ENCODE measurements around the gene WAC.
A peak's percentile ranks its signal among the peaks of the same experiment; 100 is the strongest.
"Not testable (repeated sequence)": the region's sequence is repeated elsewhere in the genome, so short reads cannot be mapped to it uniquely, and the experiment has no call there.

The WAC gene, protein sequence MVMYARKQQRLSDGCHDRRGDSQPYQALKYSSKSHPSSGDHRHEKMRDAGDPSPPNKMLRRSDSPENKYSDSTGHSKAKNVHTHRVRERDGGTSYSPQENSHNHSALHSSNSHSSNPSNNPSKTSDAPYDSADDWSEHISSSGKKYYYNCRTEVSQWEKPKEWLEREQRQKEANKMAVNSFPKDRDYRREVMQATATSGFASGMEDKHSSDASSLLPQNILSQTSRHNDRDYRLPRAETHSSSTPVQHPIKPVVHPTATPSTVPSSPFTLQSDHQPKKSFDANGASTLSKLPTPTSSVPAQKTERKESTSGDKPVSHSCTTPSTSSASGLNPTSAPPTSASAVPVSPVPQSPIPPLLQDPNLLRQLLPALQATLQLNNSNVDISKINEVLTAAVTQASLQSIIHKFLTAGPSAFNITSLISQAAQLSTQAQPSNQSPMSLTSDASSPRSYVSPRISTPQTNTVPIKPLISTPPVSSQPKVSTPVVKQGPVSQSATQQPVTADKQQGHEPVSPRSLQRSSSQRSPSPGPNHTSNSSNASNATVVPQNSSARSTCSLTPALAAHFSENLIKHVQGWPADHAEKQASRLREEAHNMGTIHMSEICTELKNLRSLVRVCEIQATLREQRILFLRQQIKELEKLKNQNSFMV

DNA sequence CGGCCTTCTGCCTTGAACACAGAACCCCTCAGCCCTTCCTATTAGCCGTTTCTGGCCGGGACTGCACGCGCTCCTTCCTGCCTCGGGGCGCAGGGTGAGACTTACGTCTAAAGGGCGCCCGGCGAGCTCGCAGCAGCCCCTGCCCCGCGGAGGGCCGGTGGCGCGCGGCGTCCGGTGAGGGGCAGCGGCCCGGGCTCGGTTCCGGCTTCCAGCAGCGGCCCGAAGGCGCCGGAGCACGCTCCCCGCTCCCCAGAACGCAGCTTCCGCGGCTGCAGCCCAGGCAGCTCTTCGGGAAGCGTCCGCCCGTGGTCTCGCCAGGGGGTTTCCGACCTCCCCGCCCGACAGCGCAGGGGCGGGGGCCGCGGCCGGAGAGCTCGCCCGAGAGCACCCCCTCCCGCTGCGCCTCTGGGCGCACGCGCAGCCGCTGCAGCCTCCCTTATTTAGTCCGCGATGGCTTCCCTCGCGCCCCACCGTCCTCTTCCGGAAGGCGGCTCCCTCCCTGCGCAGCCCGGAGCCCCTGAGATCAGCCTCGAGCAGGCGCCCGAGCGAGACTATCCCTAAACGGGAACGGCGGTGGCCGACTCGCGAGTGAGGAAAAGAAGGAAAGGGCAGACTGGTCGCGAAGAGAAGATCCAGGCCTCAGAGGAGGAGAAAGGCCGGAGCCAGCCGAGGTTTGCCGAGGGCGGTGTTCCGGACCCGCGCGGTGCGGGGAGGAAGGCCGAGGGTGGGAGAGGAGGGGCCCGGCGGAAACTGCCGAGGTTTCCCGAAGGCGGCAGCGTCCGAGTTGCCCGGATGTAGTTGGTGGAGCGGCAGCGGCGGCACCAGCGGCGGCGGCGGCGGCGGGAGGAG is at the start of gene WAC:
Gene WAC, plus strand, starts transcription at position 782 of the 849 bp plus-strand sequence. CDS start 462 bp downstream, outside the sequence.
- Mint-ChIP-seq H3K9me3 (no peaks in the 10 kb centered on the region), H3K36me3 (ENCODE audit: low read depth) (peaks cover 83% of the 10 kb centered on the region), H3K4me3 (peak within 1 kb of the TSS; percentile 99), H3K27me3 (no peaks in the 10 kb centered on the region), H3K27ac (peak within 1 kb of the TSS; percentile 100), H3K4me1 (ENCODE audit: low read depth) (peaks cover 51% of the 10 kb centered on the region)
- intact Hi-C loops (cut with micrococcal nuclease) = loop anchor here (1.0 to 2.0 kb wide), 2 partner anchors 40 to 100 kb away; no protein-coding TSS in a partner anchor

DNA sequence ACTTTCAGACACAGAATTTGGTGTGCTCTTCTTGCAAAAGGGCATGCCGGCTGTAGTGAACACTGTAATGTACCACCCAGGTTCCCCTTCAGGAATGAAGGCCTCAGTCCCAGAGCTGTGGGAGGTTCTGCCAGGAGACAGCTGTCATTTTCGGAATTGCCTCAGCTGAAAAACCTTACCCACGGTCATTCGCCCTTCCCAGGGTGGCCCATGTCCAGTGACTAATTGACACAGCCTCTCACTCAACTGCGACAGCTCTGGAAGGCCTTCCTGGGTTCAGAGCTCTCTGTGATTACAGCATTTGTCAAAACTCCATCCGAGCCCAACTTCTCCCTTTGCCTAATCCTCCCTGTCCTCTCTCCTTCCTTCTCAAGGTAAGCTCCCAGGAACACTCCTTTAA is 43.7 kb upstream of the WAC start:
- Mint-ChIP-seq H3K4me1 (ENCODE audit: low read depth) (peaks cover 63% of the 10 kb centered on the region), H3K27me3 (no peaks in the 10 kb centered on the region), H3K27ac (peak overlapping the region; percentile 27), H3K9me3 (peaks cover 10% of the 10 kb centered on the region), H3K36me3 (ENCODE audit: low read depth) (peaks cover 4% of the 10 kb centered on the region), H3K4me3 (no peak overlapping the region)
- intact Hi-C loops (cut with micrococcal nuclease) = no loop called here

DNA sequence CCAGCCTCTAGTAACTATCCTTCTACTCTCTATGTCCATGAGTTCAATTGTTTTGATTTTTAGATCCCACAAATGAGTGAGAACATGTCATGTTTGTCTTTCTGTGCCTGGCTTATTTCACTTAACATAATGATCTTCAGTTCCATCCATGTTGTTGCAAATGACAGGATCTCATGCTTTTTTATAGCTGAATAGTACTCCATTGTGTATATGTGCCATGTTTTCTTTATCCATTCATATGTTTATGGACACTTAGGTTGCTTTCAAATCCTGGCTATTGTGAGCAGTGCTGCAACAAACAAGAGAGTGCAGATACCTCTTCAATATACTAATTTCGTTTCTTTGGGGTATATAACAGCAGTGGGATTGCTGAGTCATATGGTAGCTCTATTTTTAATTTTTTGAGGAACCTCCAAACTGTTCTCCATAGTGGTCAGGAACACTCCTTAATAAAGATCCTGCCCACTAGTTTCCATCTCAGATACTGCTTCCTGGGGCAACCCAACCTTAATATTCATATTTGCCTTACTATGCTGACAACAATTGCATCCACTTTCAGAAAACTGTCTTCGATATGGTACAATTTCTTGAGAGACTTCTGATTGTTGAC is 42.6 kb upstream of the WAC start:
- Mint-ChIP-seq H3K27ac (peak overlapping the region; percentile 98), H3K9me3 (peaks cover 19% of the 10 kb centered on the region), H3K4me1 (ENCODE audit: low read depth) (peaks cover 67% of the 10 kb centered on the region), H3K36me3 (ENCODE audit: low read depth) (peaks cover 10% of the 10 kb centered on the region)
- not testable (repeated sequence) for H3K4me3 Mint-ChIP-seq, H3K27me3 Mint-ChIP-seq
- intact Hi-C loops (cut with micrococcal nuclease) = loop anchor here (5.0 kb wide), 2 partner anchors 58 to 88 kb away; no protein-coding TSS in a partner anchor

DNA sequence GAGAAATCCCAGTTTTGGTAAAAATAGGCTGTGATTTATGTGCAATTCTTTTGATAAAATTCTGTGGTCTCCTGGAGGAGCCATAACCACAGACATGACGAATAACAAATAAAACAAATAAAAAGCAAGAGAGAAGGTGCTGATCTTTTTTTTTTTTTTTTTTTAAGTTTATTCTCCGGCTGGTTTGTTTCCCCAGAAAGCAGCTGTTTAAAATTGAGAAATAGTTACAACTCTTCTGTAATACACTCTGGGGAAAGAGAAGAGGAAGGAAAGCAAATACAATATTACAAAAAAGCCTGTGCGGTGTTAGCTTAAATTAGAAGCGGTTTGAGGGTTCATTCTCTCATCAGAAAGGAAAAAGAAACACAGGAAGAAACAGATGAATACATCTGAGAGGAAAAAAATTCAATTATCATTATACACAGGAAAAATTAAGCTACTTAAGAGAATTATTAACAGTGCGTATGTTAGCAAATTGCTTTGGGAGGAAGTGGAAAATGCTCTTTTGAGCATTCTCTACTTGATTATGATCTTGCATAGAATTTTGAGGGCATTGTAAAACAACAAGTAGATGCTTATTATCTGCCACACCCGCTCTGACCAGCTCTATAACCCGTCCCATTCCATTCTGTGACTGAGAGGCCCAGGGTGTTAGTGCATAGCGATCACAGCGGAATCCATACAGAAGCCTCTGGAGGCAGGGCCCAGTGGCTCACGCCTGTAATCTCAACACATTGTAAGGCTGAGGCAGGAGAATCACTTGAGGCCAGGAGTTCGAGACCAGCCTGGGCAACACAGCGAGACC is 40.6 kb upstream of the WAC start:
- Mint-ChIP-seq H3K36me3 (ENCODE audit: low read depth) (peaks cover 10% of the 10 kb centered on the region), H3K27ac (peak overlapping the region; percentile 98), H3K4me1 (ENCODE audit: low read depth) (peaks cover 79% of the 10 kb centered on the region), H3K9me3 (peaks cover 15% of the 10 kb centered on the region), H3K27me3 (no peaks in the 10 kb centered on the region), H3K4me3 (peak overlapping the region; percentile 66)
- intact Hi-C loops (cut with micrococcal nuclease) = loop anchor here (1.0 to 5.0 kb wide), 3 partner anchors 40 to 90 kb away; no protein-coding TSS in a partner anchor

DNA sequence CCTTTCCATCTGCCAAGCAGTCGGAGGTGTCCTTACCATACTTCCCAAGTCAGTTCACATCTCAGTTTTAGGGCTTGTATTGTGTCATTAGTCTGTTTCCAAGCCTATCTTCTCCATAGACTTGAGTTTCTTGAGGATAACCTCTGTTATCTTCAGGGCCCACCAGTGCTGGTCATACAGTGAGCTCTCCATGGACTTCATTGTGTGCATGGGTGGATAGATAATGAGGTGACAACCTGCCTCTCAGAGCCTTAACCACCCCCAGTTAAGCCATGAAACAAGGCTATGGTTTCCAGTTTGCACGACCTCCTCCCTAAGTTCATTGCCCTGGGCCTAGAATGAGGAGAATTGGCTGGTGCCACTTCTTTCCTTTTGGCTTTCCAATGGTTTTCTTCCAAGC is 38.5 kb upstream of the WAC start:
- peak overlapping the region; percentile 98 for H3K27ac Mint-ChIP-seq
- no peak overlapping the region for H3K4me3 Mint-ChIP-seq
- no peaks in the 10 kb centered on the region for H3K27me3 Mint-ChIP-seq
- peaks cover 9% of the 10 kb centered on the region for H3K9me3 Mint-ChIP-seq
- H3K4me1 Mint-ChIP-seq (ENCODE audit: low read depth) = peaks cover 63% of the 10 kb centered on the region
- peaks cover 10% of the 10 kb centered on the region for H3K36me3 Mint-ChIP-seq (ENCODE audit: low read depth)
- intact Hi-C loops (cut with micrococcal nuclease) = loop anchor here (5.0 kb wide), 2 partner anchors 62 to 92 kb away; no protein-coding TSS in a partner anchor

DNA sequence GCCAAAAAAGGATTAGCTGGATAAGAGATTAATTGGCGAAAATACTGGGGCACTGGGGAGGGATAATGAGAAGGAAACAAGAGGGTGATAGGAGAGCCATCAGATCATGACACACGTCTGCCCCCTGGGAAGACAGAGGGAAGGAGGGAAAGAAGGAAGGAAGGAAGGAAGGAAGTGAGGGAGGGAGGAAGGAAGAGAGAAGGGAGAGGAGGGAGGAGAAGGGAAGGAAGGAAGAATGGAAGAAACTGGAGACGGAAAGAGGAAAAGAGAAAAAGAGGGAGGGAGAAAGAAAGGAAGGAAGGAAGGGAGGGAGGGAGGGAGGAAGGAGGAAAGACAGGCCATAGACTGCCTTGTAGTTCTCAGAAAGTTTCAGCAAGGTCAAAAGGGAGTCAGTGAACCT is 37.8 kb upstream of the WAC start:
- Mint-ChIP-seq H3K9me3 (peaks cover 9% of the 10 kb centered on the region), H3K4me1 (ENCODE audit: low read depth) (peaks cover 60% of the 10 kb centered on the region), H3K36me3 (ENCODE audit: low read depth) (peaks cover 9% of the 10 kb centered on the region), H3K27ac (peak overlapping the region; percentile 98), H3K27me3 (no peaks in the 10 kb centered on the region), H3K4me3 (no peak overlapping the region)
- intact Hi-C loops (cut with micrococcal nuclease) = no loop called here

DNA sequence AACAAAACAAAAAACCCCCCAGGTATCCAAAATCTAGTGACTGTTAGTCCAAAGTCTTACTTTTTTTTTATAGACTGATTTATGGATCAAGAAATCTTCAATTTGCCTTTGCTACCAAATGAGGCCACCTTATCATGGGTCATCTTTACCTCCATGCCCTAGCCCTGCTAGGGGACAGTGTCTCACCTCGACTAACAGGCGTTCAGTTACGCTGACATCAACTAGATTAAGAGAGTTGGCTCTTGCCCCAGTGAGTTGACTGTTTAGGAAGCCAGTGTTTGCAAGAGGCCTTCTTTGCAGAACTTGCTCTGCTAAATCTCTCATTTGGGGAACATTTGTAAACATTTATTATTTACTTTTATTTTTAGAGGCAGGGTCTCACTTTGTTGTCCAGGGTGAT is 36.9 kb upstream of the WAC start:
- H3K27me3 Mint-ChIP-seq = no peaks in the 10 kb centered on the region
- intact Hi-C loops (cut with micrococcal nuclease) = no loop called here
- H3K36me3 Mint-ChIP-seq (ENCODE audit: low read depth) = peaks cover 6% of the 10 kb centered on the region
- no peak overlapping the region for H3K4me3 Mint-ChIP-seq
- no peak overlapping the region for H3K27ac Mint-ChIP-seq
- peaks cover 51% of the 10 kb centered on the region for H3K4me1 Mint-ChIP-seq (ENCODE audit: low read depth)
- H3K9me3 Mint-ChIP-seq = peaks cover 9% of the 10 kb centered on the region

DNA sequence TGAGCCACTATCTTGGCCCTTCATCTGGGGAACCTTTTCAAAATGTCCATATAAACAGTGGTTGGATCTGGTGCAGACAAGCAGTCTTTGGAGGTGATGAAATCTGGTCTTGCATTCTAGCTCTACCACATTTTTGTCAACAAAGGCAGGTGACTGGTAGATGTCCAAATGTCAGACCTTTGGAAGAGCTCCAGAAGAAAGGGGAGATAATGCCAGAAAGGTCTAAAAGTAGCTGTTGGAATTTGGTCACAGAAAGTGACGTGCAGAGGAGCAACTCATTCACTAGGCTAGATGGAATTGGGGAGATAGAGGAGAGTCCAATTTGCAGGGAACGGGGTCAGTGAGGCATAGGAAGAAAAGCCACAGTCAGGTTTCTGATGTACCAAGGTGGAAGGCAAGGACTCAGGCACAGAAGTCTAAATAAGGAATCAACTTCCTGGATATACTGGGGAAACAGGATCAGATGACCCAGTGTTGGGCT is 36.4 kb upstream of the WAC start:
- Mint-ChIP-seq H3K36me3 (ENCODE audit: low read depth) (peaks cover 6% of the 10 kb centered on the region), H3K4me1 (ENCODE audit: low read depth) (peaks cover 46% of the 10 kb centered on the region), H3K27ac (peak overlapping the region; percentile 33), H3K9me3 (peaks cover 9% of the 10 kb centered on the region), H3K27me3 (no peaks in the 10 kb centered on the region), H3K4me3 (no peak overlapping the region)
- intact Hi-C loops (cut with micrococcal nuclease) = no loop called here

DNA sequence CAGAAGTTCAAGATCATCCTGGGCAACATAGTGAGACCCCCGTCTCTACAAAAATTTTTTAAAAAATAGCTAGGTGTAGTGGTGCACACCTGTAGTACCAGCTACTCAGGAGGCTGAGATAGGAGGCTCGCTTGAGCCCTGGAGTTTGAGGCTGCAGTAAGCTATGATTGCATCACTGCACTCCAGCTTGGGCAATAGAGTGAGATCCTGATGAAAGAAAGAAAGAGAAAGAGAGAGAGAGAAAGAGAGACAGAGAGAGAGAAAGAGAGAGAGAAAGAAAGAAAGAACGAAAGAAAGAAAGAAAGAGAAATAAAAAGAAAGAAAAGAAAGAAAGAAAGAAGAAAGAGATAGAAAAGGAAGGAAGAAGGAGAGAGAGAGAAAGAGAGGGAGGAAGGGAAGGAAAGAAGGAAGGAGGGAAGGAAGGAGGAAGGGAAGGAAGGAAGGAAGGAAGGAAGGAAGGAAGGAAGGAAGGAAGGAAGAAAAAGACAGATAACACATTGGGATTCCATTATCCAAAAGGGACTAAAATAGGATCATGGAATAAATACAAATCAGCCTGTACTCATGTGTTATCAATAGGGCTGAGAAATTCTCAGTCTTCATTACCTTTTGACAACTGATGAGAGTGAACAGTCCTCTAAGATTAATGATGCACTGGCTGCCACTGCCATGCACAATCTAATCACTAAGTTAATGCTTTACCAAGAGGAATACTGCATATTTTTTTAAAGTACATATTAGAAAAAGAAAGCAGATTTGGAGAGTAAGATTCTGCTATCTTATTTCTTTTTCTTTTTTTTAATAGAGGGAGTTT is 35.4 kb upstream of the WAC start:
- H3K9me3 Mint-ChIP-seq = peaks cover 9% of the 10 kb centered on the region
- no peaks in the 10 kb centered on the region for H3K27me3 Mint-ChIP-seq
- peak overlapping the region; percentile 4 for H3K27ac Mint-ChIP-seq
- peaks cover 6% of the 10 kb centered on the region for H3K36me3 Mint-ChIP-seq (ENCODE audit: low read depth)
- H3K4me1 Mint-ChIP-seq (ENCODE audit: low read depth) = peaks cover 43% of the 10 kb centered on the region
- intact Hi-C loops (cut with micrococcal nuclease) = no loop called here
- H3K4me3 Mint-ChIP-seq = no peak overlapping the region

DNA sequence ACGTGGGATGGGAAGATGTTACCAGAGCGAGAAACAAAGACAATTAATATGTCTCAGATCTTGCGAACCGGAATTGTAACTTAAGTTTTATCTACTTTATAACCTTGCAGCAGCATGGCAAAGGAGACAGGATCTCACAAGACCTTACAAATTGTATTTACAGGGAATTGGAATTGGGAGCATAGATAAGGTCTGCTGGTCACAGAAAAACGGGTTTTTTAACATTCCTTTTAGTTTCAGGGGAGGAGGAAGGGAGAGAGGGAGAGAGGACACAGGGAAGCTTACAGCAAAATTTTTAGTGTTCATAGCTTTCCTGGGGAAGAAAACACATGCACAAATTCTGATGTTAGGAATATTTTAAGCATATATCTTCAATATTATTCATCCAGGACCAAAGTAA is 32.7 kb upstream of the WAC start:
- H3K27ac Mint-ChIP-seq; intact Hi-C loops (cut with micrococcal nuclease); H3K27me3 Mint-ChIP-seq; H3K4me3 Mint-ChIP-seq; H3K36me3 Mint-ChIP-seq (ENCODE audit: low read depth); H3K9me3 Mint-ChIP-seq: not testable (repeated sequence)
- peaks cover 29% of the 10 kb centered on the region for H3K4me1 Mint-ChIP-seq (ENCODE audit: low read depth)

DNA sequence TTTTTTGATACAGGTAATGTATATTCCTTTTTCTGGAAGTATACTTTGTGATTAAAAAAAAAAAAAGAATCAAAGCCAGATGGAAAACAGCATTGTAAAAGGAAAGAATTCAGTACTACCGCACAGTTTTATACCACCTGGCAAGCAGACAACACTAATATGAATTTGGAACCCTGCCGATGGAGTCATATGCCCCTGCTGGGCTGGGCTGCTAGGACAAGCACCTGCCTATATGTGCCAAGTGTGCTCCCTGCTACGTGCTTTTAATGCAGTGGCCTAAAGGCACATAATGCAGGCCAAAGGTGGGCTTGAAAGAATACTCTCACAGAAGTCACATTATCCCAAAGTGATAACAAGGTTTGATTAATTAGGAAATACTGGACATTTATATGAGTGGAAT is 29.8 kb upstream of the WAC start:
- intact Hi-C loops (cut with micrococcal nuclease) = no loop called here
- H3K27ac Mint-ChIP-seq = no peak overlapping the region
- no peaks in the 10 kb centered on the region for H3K9me3 Mint-ChIP-seq
- H3K4me1 Mint-ChIP-seq (ENCODE audit: low read depth) = peaks cover 25% of the 10 kb centered on the region
- H3K36me3 Mint-ChIP-seq (ENCODE audit: low read depth) = no peaks in the 10 kb centered on the region
- H3K4me3 Mint-ChIP-seq = no peak overlapping the region
- no peaks in the 10 kb centered on the region for H3K27me3 Mint-ChIP-seq

DNA sequence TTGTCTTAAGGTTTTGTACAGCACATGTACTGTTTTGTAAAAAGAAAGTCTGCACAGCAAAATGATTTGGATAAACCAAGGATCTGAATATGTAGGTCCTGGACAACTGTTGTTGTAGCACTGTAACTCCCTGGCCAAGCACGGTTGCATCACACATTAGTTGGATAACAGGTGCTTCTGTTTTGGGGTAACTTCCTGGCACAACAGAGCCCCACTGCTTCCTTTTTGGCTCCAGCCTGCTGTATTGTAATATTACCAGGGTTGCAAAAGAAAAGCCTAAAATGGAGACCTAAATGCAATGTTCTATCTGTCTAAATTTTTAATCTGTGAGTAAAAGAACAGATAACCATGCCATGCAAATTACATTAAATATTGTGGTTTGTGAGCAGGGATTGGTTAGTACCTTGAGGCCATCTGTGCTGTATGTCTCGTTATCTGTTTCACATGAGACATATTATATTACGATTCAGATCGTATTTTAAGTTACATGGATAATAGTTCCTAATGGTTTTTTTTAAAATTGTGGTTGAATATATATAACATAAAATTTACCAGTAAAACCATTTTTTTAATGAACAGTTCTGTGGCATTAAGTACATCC is 27.5 kb upstream of the WAC start:
- peak overlapping the region; percentile 71 for H3K27ac Mint-ChIP-seq
- intact Hi-C loops (cut with micrococcal nuclease) = no loop called here
- no peak overlapping the region for H3K4me3 Mint-ChIP-seq
- H3K9me3 Mint-ChIP-seq = no peaks in the 10 kb centered on the region
- H3K36me3 Mint-ChIP-seq (ENCODE audit: low read depth) = no peaks in the 10 kb centered on the region
- peaks cover 25% of the 10 kb centered on the region for H3K4me1 Mint-ChIP-seq (ENCODE audit: low read depth)
- H3K27me3 Mint-ChIP-seq = no peaks in the 10 kb centered on the region
